ENCODE data around the gene NELL1.
A peak's percentile ranks its signal among the peaks of the same experiment; 100 is the strongest.

NELL1 gene

GRCh38 chr11:20754933-20755332, 85.5 kb downstream of the NELL1 start:
- no peak overlapping the region for H2AFZ ChIP-seq (ENCODE audit: low read length)
- H3K79me2 ChIP-seq (ENCODE audit: insufficient read depth, low read length), result no peaks in the 10 kb centered on the region
- no peak overlapping the region for H3K4me2 ChIP-seq (ENCODE audit: low read depth, low read length, poor library complexity, severe bottlenecking)
- peaks cover 3% of the 10 kb centered on the region; the same call in 1 of the 2 replicates for H3K9me2 ChIP-seq (replicated peaks; ENCODE audit: low read depth, low read length)
- TF ChIP-seq EZH2phosphoT487 (IDR thresholded peaks at IDR 0.05; ENCODE audit: borderline replicate concordance), result no peak
- TF ChIP-seq CTCF (conservative IDR thresholded peaks at IDR 0.05; ENCODE audit: low read length), result peak; percentile 25; the same call in 1 of the 2 replicates
- H3K4me1 ChIP-seq (ENCODE audit: insufficient read depth, low read length, poor library complexity, severe bottlenecking), result no peaks in the 10 kb centered on the region
- H3K9me3 ChIP-seq (ENCODE audit: insufficient read depth, low read depth, low read length), result no peaks in the 10 kb centered on the region
- no peaks in the 10 kb centered on the region for H4K20me1 ChIP-seq (ENCODE audit: insufficient read depth, low read length, poor library complexity, severe bottlenecking)
- H3K9ac ChIP-seq (ENCODE audit: low read depth, low read length, poor library complexity, severe bottlenecking), result no peak overlapping the region
- H3F3A ChIP-seq (ENCODE audit: low read depth), result no peaks in the 10 kb centered on the region
- H3K4me3 ChIP-seq (ENCODE audit: low read length, poor library complexity, severe bottlenecking), result no peak overlapping the region
- H3K36me3 ChIP-seq (ENCODE audit: insufficient read depth, low read length), result no peaks in the 10 kb centered on the region
- H3K27me3 ChIP-seq (ENCODE audit: insufficient read depth, low read length, poor library complexity, severe bottlenecking), result no peaks in the 10 kb centered on the region

- no peak overlapping the region for H3K4me3 ChIP-seq (ENCODE audit: low read length, poor library complexity, severe bottlenecking)
- H3K27me3 ChIP-seq (ENCODE audit: insufficient read depth, low read length, poor library complexity, severe bottlenecking), result no peaks in the 10 kb centered on the region
- no peak overlapping the region for H2AFZ ChIP-seq (ENCODE audit: low read length)
- H3K36me3 ChIP-seq (ENCODE audit: insufficient read depth, low read length), result no peaks in the 10 kb centered on the region
- no peaks in the 10 kb centered on the region for H3K4me1 ChIP-seq (ENCODE audit: insufficient read depth, low read length, poor library complexity, severe bottlenecking)
- TF ChIP-seq EZH2phosphoT487 (IDR thresholded peaks at IDR 0.05; ENCODE audit: borderline replicate concordance), result no peak
- no peak for TF ChIP-seq CTCF (conservative IDR thresholded peaks at IDR 0.05; ENCODE audit: low read length)
- no peaks in the 10 kb centered on the region for H3K79me2 ChIP-seq (ENCODE audit: insufficient read depth, low read length)
- peaks cover 3% of the 10 kb centered on the region; the same call in 1 of the 2 replicates for H3K9me2 ChIP-seq (replicated peaks; ENCODE audit: low read depth, low read length)
- no peaks in the 10 kb centered on the region for H3F3A ChIP-seq (ENCODE audit: low read depth)
- no peak overlapping the region for H3K9ac ChIP-seq (ENCODE audit: low read depth, low read length, poor library complexity, severe bottlenecking)
- H3K9me3 ChIP-seq (ENCODE audit: insufficient read depth, low read depth, low read length), result no peaks in the 10 kb centered on the region
- H4K20me1 ChIP-seq (ENCODE audit: insufficient read depth, low read length, poor library complexity, severe bottlenecking), result no peaks in the 10 kb centered on the region
- no peak overlapping the region for H3K4me2 ChIP-seq (ENCODE audit: low read depth, low read length, poor library complexity, severe bottlenecking)
These were observed 90.2 kb downstream of the NELL1 start for GRCh38 chr11:20759541-20759940.

GRCh38 chr11:20760811-20761210, 91.4 kb downstream of the NELL1 start:
- H3F3A ChIP-seq (ENCODE audit: low read depth), result no peaks in the 10 kb centered on the region
- no peaks in the 10 kb centered on the region for H3K4me1 ChIP-seq (ENCODE audit: insufficient read depth, low read length, poor library complexity, severe bottlenecking)
- H4K20me1 ChIP-seq (ENCODE audit: insufficient read depth, low read length, poor library complexity, severe bottlenecking), result no peaks in the 10 kb centered on the region
- H3K36me3 ChIP-seq (ENCODE audit: insufficient read depth, low read length), result no peaks in the 10 kb centered on the region
- no peaks in the 10 kb centered on the region for H3K27me3 ChIP-seq (ENCODE audit: insufficient read depth, low read length, poor library complexity, severe bottlenecking)
- no peaks in the 10 kb centered on the region for H3K9me3 ChIP-seq (ENCODE audit: insufficient read depth, low read depth, low read length)
- no peak overlapping the region for H3K4me3 ChIP-seq (ENCODE audit: low read length, poor library complexity, severe bottlenecking)
- no peak overlapping the region for H2AFZ ChIP-seq (ENCODE audit: low read length)
- H3K79me2 ChIP-seq (ENCODE audit: insufficient read depth, low read length), result no peaks in the 10 kb centered on the region
- peaks cover 3% of the 10 kb centered on the region; the same call in 1 of the 2 replicates for H3K9me2 ChIP-seq (replicated peaks; ENCODE audit: low read depth, low read length)
- H3K4me2 ChIP-seq (ENCODE audit: low read depth, low read length, poor library complexity, severe bottlenecking), result no peak overlapping the region
- no peak overlapping the region for H3K9ac ChIP-seq (ENCODE audit: low read depth, low read length, poor library complexity, severe bottlenecking)
- TF ChIP-seq CTCF (conservative IDR thresholded peaks at IDR 0.05; ENCODE audit: low read length) (no peak), EZH2phosphoT487 (IDR thresholded peaks at IDR 0.05; ENCODE audit: borderline replicate concordance) (no peak)
